Measurements from ENCODE around the gene TNNT3.

DNA sequence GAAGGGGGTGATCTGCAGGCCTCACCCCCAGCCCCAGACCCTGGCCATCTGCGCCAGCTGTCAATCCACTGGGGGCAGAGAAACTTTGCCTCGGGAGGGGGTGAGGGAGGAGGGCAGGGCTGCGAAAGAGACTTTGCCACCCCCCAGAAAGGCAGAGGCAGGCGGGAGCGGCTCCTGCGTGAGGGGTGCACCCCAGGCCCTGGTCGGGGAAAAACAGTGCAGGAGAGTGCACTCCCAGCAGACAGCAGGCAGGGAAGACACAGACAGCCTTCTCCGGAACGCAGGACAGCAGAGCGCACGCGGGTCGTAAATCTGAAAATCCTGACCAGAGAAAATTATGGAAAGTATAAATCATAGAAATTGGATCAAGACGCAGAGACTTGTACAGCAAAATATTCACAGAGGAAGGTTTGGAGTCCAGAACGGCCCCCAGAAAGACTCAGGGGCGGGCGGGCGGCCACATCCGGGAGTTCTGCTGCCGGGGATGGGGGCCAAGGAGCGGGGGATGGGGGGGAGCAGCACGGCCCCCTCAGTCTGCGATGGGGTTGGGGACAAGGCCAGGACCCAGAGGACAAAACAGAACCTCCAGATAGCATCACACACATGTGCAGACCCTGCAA lies 19.6 kb downstream of the TNNT3 start:
- TF ChIP-seq CTCF (IDR thresholded peaks at IDR 0.05) (no peak), POLR2A (IDR thresholded peaks at IDR 0.05) (no peak), EP300 (IDR thresholded peaks at IDR 0.05) (no peak), POLR2AphosphoS5 (IDR thresholded peaks at IDR 0.05) (no peak)
